GM21723 (cell line): ENCODE results near the gene ZSWIM3.

Experiments used
- ATAC-seq: cut with Tn5 transposase; IDR thresholded peaks from one replicate; pipeline ENCODE4 v1.9.1; 2021; ENCODE audit warnings: mild to moderate bottlenecking, moderate library complexity; ENCODE audit not compliant: unreplicated experiment

The ZSWIM3 gene

DNA sequence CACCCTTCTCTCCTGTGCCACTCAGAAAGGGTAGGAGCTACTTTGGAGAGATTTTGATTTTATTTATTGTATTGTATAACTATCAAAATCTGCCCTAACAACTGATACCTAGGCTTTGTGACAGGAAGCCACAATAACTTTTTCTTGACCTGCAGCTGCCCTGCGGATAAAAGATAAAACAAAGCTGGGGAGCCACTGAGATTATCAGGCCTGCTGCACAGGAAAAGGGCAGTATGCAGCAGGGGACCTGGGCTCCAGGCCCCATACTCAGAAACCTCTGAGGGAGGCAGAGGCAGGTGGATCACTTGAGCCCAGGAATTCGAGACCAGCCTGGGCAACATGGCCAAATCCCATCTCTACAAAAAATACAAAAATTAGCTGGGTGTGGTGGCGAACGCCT is 24.8 kb upstream of the ZSWIM3 start:
- ATAC-seq: no peak

DNA sequence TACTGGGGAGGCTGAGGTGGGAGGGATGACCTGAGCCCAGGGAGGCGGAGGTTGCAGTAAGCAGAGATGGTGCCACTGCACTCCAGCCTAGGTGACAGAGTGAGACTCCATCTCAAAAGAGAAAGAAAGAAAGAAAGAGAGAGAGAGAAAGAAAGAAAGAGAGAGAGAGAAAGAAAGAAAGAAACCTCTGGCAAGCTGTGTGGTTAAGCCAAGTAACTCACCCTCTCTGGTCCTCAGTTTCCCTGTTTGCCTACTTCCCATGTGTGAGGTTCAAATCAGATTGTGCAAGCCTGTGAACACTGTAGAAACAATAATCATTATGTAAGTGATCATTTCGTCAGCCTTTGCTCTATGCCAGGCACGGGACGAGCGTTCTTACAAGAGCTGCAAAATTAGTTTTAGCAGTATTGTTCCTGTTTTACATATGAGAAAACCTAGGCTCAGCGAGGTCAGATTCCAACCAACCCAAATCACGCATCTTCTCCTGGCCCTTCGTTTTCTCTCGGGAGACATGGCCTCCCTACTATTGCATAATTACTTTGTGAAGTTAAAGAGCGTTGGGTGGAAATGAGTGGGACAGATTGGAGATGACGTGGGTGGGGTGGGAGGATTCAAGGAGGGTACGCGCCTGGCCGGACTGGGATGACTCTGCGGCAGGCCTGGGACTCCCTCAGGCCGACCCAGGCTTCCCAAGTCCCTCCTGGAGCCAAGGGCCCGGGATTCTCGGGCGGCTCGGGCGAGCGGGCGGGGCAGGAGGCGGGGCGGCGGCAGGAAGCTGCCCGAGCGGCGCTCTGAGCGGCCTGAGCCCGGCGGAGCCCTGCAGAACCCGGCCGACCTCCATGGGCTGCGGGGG is 24.2 kb upstream of the ZSWIM3 start, which contains the start of gene SNX21:
TSS of gene SNX21 (plus strand) at position 770 of the 853 bp plus-strand sequence. CDS start 121 bp downstream, outside the sequence.
- ATAC-seq: no peak

DNA sequence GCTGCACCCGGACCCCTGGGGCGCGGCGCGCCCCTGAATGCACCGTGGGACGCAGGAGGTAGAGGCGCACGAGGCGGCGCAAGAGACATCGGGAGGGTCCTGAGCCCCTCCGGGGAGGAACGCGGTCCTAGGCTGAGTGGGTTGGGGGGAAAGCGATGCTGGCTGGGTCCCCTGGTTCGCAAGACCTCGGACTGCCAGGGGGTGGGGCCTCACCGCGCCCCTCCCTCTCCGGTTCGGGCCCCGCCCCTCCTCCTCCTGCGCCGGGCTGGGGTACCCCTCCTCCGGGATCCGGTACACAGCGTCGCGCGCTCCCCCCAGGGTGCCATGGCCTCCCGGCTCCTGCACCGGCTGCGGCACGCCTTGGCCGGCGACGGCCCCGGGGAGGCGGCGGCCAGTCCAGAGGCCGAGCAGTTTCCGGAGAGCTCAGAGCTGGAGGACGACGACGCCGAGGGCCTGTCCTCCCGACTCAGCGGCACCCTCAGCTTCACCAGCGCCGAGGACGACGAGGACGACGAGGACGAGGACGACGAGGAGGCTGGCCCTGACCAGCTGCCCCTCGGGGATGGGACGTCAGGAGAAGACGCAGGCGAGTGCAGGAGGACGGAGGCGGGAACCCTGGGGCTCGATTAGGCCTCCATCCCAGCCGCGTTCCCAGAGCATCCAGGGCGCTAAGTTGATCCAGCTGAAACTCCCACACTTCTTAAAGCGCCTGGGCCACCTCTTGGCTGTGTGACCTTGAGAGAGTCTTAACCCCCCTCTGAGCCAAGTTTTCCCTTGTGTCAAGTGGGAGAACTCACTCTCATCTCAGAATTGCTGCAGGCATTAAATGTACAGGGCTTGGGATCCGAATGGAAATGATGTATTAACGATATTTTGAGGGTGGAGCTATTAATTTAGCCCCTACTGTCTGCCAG is 23.3 kb upstream of the ZSWIM3 start:
- no peak for ATAC-seq

DNA sequence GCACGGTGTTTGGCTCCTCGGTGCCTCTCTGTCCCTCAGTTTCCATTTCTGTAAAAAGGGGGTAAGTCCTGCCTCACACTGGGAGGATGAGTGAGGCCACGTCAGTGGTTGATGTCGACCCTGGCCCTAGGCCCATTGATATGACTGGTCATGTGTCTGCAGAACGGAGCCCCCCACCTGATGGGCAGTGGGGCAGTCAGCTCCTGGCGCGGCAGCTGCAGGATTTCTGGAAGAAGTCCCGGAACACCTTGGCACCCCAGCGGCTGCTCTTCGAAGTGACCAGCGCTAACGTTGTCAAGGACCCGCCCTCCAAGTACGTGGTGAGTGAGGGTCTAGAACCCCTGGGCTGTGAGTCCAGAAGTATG is 22.6 kb upstream of the ZSWIM3 start:
- ATAC-seq: no peak

DNA sequence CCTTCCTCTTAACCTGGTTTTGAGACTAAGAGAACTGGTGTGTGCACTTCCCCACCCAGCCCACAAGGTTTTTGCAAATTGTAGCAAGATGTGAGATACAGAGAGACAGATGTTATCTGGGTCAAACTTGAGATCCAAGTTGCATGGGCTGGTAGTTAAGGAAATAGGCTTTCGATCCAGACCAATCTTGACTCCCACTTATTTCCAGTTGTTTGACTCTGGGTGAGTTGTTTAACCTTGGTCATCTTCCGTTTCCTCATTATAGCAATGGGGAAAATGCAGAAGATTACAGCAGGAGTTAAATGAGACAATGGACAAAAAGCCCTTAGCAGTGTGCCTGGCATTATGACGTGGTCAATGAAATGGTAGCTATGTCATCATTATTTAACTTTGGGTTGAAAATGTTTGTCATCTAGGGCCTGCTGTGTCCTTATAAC is 22.1 kb upstream of the ZSWIM3 start:
- ATAC-seq: no peak

DNA sequence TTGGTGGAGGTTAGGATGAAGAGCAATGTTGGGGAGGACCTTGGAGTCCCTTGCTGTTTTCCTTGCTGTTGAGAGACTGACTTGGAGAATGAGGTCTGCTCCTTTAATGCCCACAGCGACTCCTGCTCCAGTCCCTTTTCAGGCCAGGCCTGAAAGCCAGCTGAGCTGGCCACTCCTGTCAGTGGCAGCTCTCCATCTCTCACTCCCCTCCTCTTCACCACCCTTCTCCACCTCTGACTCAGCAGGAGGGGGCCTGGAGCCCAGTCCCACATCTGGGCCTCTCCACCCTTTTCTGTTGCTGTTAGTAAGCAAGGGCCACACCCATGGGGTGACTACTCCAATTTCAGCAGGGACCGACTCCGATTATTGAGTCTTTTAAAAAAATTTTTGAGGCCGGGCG is 21.6 kb upstream of the ZSWIM3 start:
- no peak for ATAC-seq

DNA sequence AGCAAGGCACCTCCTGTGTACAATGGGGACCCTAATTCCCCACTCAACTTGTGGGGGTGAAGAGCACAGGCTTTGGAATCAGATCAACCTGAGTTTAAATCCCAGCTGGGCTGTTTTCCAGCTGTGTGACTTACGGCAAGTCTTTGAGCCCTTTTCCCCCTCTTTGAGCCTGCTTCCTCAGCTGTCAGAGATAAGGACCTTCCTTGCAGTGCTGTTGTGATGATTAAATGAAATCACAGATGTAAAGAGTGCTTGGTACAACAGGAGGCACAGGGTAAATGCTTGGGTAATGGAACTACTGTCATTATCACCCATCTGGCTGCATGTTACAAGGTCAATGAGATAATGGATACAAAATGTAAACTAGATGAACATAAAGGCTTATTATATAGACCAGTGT is 20.6 kb upstream of the ZSWIM3 start:
- no peak for ATAC-seq

DNA sequence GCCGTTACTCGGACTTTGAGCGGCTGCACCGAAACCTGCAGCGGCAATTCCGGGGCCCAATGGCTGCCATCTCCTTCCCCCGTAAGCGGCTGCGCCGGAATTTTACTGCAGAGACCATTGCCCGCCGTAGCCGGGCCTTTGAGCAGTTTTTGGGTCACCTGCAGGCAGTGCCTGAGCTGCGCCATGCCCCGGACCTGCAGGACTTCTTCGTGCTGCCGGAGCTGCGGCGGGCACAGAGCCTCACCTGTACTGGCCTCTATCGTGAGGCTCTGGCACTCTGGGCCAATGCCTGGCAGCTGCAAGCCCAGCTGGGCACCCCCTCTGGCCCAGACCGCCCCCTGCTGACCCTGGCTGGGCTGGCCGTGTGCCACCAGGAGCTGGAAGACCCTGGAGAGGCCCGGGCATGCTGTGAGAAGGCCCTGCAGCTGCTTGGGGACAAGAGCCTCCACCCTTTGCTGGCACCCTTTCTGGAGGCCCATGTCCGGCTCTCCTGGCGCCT is 16.7 kb upstream of the ZSWIM3 start:
- no peak for ATAC-seq

DNA sequence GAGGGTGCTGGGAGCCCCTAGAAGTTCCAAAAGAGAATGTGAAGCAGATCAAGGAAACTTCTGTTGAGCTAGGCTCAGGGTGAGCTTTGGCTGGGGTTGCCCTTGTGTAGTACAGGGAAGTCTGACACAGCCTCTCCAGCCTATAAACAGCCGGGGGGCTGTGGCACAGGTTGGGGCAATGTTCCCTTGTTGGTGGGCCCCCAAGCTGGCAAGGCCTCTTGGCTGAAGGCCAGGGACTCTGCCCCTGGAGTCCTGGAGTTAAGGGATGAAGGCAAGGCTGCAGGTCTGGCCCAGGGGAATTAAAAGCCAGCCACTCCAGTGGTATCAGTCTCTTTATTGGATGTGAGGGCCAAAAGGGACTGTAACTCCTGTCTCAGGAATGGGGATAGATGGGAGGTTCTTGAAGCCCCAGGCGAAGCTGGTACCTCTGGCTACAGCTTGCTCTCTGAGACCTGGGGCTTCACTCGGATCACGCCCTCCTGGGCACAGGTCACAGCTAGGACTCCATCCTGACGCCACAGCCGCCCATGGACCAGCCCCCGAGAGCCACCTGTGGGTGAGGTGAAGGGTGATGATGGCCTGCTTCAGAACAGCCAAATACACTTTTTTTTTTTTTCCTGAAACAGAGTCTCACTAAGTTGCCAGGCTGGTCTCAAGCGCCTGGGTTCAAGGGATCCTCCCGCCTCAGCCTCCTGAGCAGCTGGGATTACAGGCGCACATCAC is 15.8 kb upstream of the ZSWIM3 start:
- no peak for ATAC-seq

DNA sequence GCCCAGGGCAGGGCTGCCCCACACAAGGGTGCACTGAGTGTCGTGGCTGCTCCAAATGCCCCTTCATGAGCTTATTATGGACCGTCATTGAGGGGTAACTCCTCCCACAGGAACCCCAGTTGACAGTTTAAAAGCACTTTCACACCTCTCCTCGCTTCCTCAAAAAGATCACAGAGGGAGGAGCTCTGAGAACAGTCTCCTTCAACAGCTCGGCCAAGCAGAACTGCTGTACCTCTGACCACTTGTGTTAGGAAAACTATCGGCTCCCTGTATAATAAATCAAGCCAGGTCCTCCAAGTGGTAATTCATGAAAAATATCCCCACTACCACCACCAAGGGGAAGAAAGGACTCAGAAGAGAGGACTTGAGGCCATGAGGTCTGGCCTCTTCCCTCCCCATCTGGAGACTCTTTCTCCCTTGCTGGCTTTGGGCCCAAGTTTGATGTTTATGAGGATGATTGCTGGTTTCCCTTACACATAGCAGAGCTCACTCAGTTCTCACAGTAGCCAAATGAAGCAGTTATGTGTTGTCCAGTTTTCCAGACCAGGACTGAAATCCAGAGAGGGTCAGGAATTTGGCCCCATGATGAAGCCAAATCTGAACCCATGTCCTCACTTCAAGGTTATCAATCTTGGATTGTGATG is 15.1 kb upstream of the ZSWIM3 start:
- no peak for ATAC-seq

DNA sequence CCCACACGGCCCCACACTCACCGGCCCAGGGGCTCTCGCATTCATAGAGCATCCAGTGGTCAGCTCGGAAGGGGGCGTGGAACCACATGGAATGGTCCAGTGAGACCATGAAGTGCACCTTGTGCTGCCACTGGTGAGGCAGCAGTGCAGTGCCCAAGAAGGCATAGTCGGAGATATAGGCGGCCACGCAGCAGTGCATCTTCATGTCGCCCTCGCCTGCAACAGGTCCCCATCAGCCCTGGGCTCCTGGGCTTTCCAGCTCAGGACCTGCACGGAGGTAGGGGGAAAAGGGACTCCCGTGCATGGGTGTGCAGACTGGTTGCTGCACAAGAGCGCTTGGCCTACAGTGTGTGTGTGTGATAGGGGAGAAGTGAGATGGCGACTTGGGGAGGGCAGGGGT is 13.9 kb upstream of the ZSWIM3 start:
- no peak for ATAC-seq

DNA sequence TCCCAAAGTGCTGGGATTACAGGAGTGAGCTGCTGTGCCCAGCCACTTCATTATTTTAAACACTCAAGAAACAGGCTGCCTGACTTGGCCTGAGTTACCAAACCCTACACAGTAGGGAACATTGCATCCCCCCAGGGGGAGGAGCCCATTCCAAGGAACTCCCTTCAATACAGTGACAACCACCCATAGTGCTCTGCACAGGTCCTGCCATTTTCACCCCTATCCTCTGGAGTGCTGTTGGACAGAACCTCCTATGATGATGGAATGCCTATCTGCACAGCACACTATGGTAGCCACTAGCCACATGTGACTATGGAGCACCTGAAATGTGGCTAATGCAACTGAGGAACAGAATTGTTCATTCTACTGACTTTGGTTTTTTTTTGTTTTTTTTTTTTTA is 12.0 kb upstream of the ZSWIM3 start:
- ATAC-seq: no peak

DNA sequence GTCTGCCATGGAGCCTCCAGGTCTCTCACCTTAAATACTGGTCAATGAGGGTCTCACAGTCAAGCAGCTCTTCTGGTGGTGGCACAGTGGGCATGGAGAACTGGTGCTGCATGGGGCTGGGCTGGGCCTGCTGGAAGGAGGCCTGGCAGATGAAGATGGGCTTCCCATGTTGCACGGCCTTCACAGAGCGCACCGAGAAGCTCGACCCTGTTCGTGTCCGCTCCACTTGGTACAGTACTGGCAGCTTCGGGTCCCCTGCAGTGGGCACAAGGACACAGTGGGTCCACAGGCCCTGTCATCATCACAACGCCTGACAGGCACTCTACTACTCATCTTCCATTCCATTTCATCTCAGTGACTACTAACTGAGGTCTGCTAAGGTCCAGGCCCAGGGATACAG is 9.0 kb upstream of the ZSWIM3 start:
- no peak for ATAC-seq

DNA sequence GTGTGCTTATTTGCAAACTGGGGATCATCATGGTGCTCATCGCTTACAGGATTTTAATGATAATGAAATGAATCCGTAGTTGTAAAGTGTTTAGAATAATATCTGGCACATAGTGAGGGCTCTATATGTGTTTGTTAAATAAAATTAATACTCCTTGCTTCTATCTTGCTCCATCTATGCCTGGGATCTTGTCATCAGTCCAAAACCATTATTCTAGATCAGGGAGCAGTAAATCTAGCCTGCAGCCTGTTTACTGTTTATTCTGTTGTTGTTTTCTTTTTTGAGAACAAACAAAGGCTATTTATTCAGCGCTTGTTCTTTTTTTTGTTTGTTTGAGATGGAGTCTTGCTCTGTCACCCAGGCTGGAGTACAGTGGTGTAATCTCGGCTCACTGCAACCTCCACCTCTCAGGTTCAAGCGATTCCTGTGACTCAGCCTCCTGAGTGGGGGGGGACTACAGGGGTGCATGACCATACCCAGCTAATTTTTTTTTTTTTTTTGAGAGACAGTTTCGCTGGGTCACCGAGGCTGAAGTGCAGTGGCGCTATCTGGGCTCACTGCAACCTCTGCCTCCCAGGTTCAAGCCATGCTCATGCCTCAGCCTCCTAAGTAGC is 8.3 kb upstream of the ZSWIM3 start:
- no peak for ATAC-seq

DNA sequence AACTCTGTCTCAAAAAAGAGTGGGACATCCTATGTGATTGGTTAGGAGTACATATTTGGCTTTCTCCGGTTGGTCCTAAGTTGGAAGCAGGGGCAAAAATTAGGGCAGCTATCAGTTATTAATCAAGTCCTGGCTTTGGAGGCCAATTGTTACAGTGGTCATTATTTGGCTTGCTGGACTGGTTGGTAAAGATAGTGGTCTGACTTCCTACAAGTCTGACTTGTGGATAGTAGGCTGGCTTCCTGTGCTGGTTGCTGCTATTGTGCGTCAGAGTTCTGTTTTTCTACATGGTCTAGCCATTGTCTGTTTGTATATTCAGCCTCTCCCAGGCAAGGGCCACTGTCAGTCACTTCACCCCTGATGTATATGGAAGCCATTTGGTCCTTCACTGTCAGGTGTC is 7.2 kb upstream of the ZSWIM3 start:
- ATAC-seq: no peak

DNA sequence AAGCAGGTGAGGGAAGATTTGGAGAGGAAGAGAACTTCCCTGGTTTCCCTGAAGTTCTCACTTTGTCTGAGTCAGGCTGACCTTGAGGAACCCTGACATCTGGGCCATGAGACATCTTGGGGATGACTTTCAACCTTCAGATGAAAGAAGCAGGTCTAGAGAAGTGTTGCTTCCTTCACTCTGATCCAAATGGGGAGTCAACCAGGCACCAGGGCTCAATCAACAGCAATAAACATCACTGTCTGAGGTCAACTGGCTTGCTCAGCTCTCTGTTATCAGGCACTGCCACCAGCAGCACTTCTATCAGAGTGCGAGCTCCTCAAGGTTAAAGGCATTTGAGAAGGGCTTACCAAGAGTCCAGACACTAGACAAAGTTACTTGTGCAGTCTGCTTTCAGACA is 6.5 kb upstream of the ZSWIM3 start:
- no peak for ATAC-seq

DNA sequence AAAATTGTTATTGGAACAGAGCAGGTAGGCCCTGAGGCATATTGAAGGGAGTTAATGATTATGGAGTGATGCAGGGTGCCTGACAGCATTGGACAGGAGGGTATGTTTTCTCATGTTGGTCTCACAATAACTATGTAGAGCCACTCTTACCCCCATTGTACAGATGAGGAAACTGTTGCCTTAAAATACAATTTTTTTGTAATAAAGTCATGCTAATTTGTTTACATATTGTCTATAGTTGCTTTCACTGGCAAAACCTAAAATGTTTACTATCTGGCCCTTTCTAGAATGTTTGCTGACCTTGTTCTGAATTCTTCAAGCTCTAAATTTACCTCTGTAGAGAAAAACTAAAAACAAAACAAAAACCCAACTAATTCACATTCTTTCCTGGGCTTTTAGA is 5.9 kb upstream of the ZSWIM3 start:
- no peak for ATAC-seq

DNA sequence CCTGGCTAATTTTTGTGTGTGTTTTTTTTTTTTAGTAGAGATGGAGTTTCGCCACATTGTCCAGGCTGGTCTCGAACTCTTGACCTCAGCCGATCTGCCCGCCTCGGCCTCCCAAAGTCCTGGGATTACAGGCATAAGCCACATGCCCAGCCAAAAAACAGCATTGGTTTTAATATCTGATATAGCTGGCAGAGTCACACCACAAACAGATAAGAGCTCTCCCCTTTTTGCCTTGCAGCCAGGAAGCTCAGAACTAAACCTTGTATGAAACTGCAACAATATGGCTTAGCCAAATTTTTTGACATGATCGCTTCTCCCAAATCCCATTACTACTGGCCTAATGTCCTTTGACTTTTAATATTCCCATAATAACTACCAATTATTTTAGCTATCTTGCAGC is 5.1 kb upstream of the ZSWIM3 start:
- ATAC-seq: no peak

DNA sequence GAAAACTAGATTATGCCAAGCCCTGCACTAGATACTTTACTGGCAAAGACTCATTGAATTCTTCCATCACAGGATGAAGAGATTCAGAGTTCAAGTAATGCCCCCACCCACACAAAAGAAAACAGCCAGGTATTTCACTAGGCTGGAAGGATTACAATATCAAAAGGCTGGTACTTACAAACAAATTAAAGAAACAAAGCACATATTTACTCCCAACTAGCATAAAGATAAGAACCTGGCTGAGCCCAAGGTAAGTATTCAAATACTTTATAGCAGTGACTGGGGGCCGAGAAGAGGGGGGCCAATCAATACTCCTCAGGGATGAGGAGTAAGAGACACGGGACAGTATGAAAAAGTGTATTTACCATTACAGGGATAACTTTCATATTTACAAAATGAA is 3.9 kb upstream of the ZSWIM3 start:
- no peak for ATAC-seq

DNA sequence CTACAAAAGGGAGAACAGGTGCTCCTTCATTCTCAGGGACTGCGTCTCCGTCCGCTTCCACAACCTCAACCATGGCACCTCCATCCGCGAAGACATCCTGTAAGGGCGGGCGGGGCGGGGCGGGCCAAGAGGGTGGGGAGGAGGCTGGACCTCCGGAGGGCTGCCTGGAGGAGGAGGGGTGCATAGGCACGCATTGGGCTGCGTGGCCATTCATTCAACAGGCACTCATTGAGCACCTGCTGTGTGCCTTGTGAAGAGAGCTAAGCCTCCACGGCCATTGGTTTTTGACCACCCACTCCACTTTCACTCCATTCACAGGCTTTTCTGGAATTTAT is 435 bp downstream of the ZSWIM3 start:
- ATAC-seq: peak; percentile 30
